ENCODE results near the gene PIK3AP1. TPM values are rescaled to one million over a fixed set of nuclear protein-coding genes. Genes with fewer than 3 reads are reported as not detected.

PIK3AP1 gene
- total and polyA plus RNA-seq, 8 donors: 2.6 to 14.5 (median 6.4) TPM; not detected in 1

DNA sequence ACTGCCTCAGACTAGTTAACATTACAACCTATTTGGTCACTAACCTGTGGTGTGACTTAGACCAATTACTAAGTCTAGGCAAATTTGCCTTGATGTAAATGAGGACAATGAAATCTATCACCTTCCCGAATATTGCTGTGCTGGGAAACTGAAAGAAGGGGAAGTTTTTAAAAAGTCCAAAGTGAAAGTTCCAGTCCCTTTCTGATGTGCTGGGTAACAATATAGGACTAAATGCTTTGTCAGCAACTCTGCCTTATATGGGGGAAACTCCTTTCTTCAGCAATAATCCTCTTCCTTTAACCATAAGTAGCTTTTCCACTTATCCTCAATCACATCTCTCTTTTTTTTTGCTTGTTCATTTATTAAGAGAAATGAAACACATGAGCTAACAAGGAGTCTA, 3.9 kb downstream of the PIK3AP1 start:
- intact Hi-C loops (cut with DNase I; ENCODE audit: low total_unique reads): no loop called here
- no peaks in the 10 kb centered on the region for H3K9me3 ChIP-seq
- H3K27me3 ChIP-seq: peaks cover 0 to 5% (median 0%) of the 10 kb centered on the region in 3 donors
- H3K4me1 ChIP-seq: peaks cover 11 to 17% (median 17%) of the 10 kb centered on the region in 4 donors
- H3K27ac ChIP-seq: peak overlapping the region in 2 of 5 donors; percentile 53 to 57
- TF ChIP-seq EP300 (IDR thresholded peaks at IDR 0.05): no peak
- TF ChIP-seq, protein P1, sequence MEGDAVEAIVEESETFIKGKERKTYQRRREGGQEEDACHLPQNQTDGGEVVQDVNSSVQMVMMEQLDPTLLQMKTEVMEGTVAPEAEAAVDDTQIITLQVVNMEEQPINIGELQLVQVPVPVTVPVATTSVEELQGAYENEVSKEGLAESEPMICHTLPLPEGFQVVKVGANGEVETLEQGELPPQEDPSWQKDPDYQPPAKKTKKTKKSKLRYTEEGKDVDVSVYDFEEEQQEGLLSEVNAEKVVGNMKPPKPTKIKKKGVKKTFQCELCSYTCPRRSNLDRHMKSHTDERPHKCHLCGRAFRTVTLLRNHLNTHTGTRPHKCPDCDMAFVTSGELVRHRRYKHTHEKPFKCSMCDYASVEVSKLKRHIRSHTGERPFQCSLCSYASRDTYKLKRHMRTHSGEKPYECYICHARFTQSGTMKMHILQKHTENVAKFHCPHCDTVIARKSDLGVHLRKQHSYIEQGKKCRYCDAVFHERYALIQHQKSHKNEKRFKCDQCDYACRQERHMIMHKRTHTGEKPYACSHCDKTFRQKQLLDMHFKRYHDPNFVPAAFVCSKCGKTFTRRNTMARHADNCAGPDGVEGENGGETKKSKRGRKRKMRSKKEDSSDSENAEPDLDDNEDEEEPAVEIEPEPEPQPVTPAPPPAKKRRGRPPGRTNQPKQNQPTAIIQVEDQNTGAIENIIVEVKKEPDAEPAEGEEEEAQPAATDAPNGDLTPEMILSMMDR (IDR thresholded peaks at IDR 0.05): no peak
- TF ChIP-seq POLR2A (IDR thresholded peaks at IDR 0.05): no peak
- TF ChIP-seq POLR2AphosphoS5 (IDR thresholded peaks at IDR 0.05): no peak
- WGBS, 5 donors: 67 to 77% (median 75%) methylated on average over 1 of the region's 1 CpG
- no peaks in the 10 kb centered on the region for H3K36me3 ChIP-seq
- no peak overlapping the region for H3K4me3 ChIP-seq
- no peak for DNase-seq

- peaks cover under 1 to 5% (median 2%) of the 10 kb centered on the region in 4 donors for H3K4me1 ChIP-seq
- no peak overlapping the region for H3K4me3 ChIP-seq
- no peaks in the 10 kb centered on the region for H3K9me3 ChIP-seq
- no peak for DNase-seq
- H3K27me3 ChIP-seq: peaks cover 0 to 2% (median 0%) of the 10 kb centered on the region in 3 donors
- TF ChIP-seq, protein P1 (IDR thresholded peaks at IDR 0.05): no peak
- TF ChIP-seq POLR2AphosphoS5 (IDR thresholded peaks at IDR 0.05) (no peak), POLR2A (IDR thresholded peaks at IDR 0.05) (no peak), EP300 (IDR thresholded peaks at IDR 0.05) (no peak)
- H3K27ac ChIP-seq: no peak overlapping the region
- no peaks in the 10 kb centered on the region for H3K36me3 ChIP-seq
- WGBS, 5 donors: 74 to 95% (median 91%) methylated on average over 2 of the region's 2 CpGs
- intact Hi-C loops (cut with DNase I; ENCODE audit: low total_unique reads): no loop called here
Measured at GRCh38 chr10:96714746-96715255, 5.5 kb downstream of the PIK3AP1 start.

GRCh38 chr10:96714031-96714590, 6.2 kb downstream of the PIK3AP1 start:
- intact Hi-C loops (cut with DNase I; ENCODE audit: low total_unique reads): no loop called here
- no peak for DNase-seq
- no peaks in the 10 kb centered on the region for H3K36me3 ChIP-seq
- peaks cover 0 to 9% (median 0%) of the 10 kb centered on the region in 4 donors for H3K4me1 ChIP-seq
- no peak overlapping the region for H3K27ac ChIP-seq
- WGBS, 5 donors: 82 to 86% (median 83%) methylated on average over 9 of the region's 9 CpGs
- TF ChIP-seq EP300 (IDR thresholded peaks at IDR 0.05) (no peak), POLR2A (IDR thresholded peaks at IDR 0.05) (no peak), POLR2AphosphoS5 (IDR thresholded peaks at IDR 0.05) (no peak)
- TF ChIP-seq, protein P1 (IDR thresholded peaks at IDR 0.05): no peak
- no peaks in the 10 kb centered on the region for H3K27me3 ChIP-seq
- H3K4me3 ChIP-seq: no peak overlapping the region
- no peaks in the 10 kb centered on the region for H3K9me3 ChIP-seq

DNA sequence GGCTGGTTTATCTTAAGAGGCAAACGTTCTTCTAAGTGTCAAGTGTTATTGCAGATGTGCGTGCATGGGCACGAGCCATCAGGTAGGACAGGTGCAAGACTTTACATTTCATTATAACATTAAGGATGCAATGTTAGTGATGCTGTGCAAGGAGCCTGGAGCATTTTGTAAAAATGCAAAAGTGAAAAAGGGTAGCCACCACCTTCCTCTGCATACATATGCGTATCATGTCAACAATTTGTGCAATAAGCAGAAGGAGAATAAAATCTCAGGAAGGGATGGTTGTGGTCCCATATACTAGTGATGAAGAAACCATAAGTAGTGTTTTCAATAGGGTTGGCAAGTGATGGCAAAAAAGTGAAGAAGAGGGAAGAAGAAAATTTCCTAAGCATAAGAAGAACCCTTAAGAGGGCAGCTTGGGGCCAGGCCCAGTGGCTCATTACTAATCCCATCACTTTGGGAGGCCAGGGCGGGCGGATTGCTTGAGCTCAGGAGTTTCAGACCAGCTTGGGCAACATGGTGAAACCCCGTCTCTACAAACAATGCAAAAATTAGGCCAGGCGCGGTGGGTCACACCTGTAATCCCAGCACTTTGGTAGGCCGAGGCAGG, 7.5 kb downstream of the PIK3AP1 start:
- DNase-seq: no peak
- Histone ChIP-seq H3K4me3 (no peak overlapping the region), H3K27me3 (no peaks in the 10 kb centered on the region), H3K27ac (no peak overlapping the region), H3K36me3 (no peaks in the 10 kb centered on the region), H3K9me3 (no peaks in the 10 kb centered on the region), H3K4me1 (peaks cover 0 to 9% (median 0%) of the 10 kb centered on the region in 4 donors)
- intact Hi-C loops (cut with DNase I; ENCODE audit: low total_unique reads): no loop called here
- TF ChIP-seq POLR2AphosphoS5 (IDR thresholded peaks at IDR 0.05) (no peak), POLR2A (IDR thresholded peaks at IDR 0.05) (no peak), EP300 (IDR thresholded peaks at IDR 0.05) (no peak)
- TF ChIP-seq, protein P1 (IDR thresholded peaks at IDR 0.05): no peak
- WGBS, 5 donors: 84 to 89% (median 86%) methylated on average over 10 of the region's 10 CpGs

Measured in stomach (tissue), 9 donors.